HL-60 (cell line): ENCODE data around the gene SLC36A1.

Source experiments
- DNase-seq, 2 experiments: peaks; one replicate each; pipeline ENCODE4 v3.0.0-alpha.2; 2010 to 2020; ENCODE audit warnings: low read depth in 1 of 2, low spot score in 1 of 2
- H3K27ac ChIP-seq: fragments of 250-450 bp; sonication (Bioruptor Pico); replicated peaks from 2 replicates; pipeline ENCODE4 v1.5.1; 2020; ENCODE audit warnings: mild to moderate bottlenecking, moderate library complexity
- H3K27me3 ChIP-seq: fragments of 250-450 bp; sonication (Bioruptor Pico); 2 replicates; pipeline ENCODE4 v1.5.1; 2021; ENCODE audit warnings: mild to moderate bottlenecking, moderate library complexity; ENCODE audit not compliant: insufficient read depth, poor library complexity, severe bottlenecking
- H3K4me3 ChIP-seq: replicated peaks from 2 replicates; pipeline ENCODE4 v1.5.1; 2011; ENCODE audit warnings: mild to moderate bottlenecking, control low read depth, low read length; ENCODE audit not compliant: insufficient read depth
- CTCF ChIP-seq: IDR thresholded peaks from one replicate; pipeline ENCODE4 v1.5.1; 2011; ENCODE audit warnings: low read length, control low read depth, inconsistent platforms; ENCODE audit not compliant: insufficient read depth
- GABPA ChIP-seq: IDR thresholded peaks from 2 replicates; pipeline ENCODE4 v1.6.1; 2012; ENCODE audit warnings: low read depth
- POLR2AphosphoS5 ChIP-seq: IDR thresholded peaks from 2 replicates; pipeline ENCODE4 v1.6.1; 2012; ENCODE audit warnings: low read depth
- REST ChIP-seq: IDR thresholded peaks from 2 replicates; pipeline ENCODE4 v1.6.1; 2012; ENCODE audit warnings: low read depth; ENCODE audit not compliant: insufficient replicate concordance
- SPI1 ChIP-seq: IDR thresholded peaks from 2 replicates; pipeline ENCODE4 v1.6.1; 2012; ENCODE audit warnings: low read depth, mild to moderate bottlenecking, borderline replicate concordance

SLC36A1 gene

GRCh38 chr5:151474799-151475198 is 27.4 kb downstream of the SLC36A1 start:
- H3K27ac ChIP-seq, result no peak overlapping the region
- TF ChIP-seq POLR2AphosphoS5 (no peak), CTCF (no peak), SPI1 (no peak), REST (no peak), GABPA (no peak)
- H3K27me3 ChIP-seq, result no peaks in the 10 kb centered on the region
- no peak for DNase-seq
- no peak overlapping the region for H3K4me3 ChIP-seq

- Histone ChIP-seq H3K27ac (no peak overlapping the region), H3K4me3 (no peak overlapping the region), H3K27me3 (no peaks in the 10 kb centered on the region)
- TF ChIP-seq CTCF (no peak), GABPA (no peak), REST (no peak), POLR2AphosphoS5 (no peak), SPI1 (no peak)
- no peak for DNase-seq
Measured at GRCh38 chr5:151475388-151475787, 28.0 kb downstream of the SLC36A1 start.

GRCh38 chr5:151476016-151476415 is 28.6 kb downstream of the SLC36A1 start:
- H3K27ac ChIP-seq, result 0 out of 2 replicates have a peak overlapping the region, but pooled peaks have one; percentile 3
- TF ChIP-seq REST (no peak), GABPA (no peak), SPI1 (no peak), POLR2AphosphoS5 (no peak), CTCF (no peak)

More at GRCh38 chr5:151476016-151476415, 28.6 kb downstream of the SLC36A1 start:
- Histone ChIP-seq H3K27me3 (no peaks in the 10 kb centered on the region), H3K4me3 (no peak overlapping the region)
- DNase-seq, result no peak
